Loucy (cell line): ENCODE results near the gene TTI1.

Experiments
- H2AFZ ChIP-seq: fragments of 200-600 bp; sonication (generic); 2 replicates; pipeline ENCODE4 v1.6.0; 2016; ENCODE audit warnings: antibody characterized with exemption, mild to moderate bottlenecking, low read length, moderate library complexity
- H3F3A ChIP-seq: fragments of 200-600 bp; 2 replicates; pipeline ENCODE4 v1.6.0; 2016; ENCODE audit warnings: antibody characterized with exemption, low read depth, mild to moderate bottlenecking
- H3K27me3 ChIP-seq: fragments of 200-600 bp; sonication (generic); 2 replicates; pipeline ENCODE4 v1.6.1; 2014; ENCODE audit warnings: low read length, mild to moderate bottlenecking; ENCODE audit not compliant: insufficient read depth, poor library complexity, severe bottlenecking
- H3K36me3 ChIP-seq: fragments of 200-600 bp; sonication (generic); 2 replicates; pipeline ENCODE4 v1.6.1; 2016; ENCODE audit warnings: low read length; ENCODE audit not compliant: insufficient read depth
- H3K4me1 ChIP-seq: fragments of 200-600 bp; sonication (generic); 2 replicates; pipeline ENCODE4 v1.5.1; 2014; ENCODE audit warnings: low read length, mild to moderate bottlenecking; ENCODE audit not compliant: insufficient read depth, poor library complexity, severe bottlenecking
- H3K4me2 ChIP-seq: fragments of 200-600 bp; sonication (generic); 2 replicates; pipeline ENCODE4 v1.6.0; 2014; ENCODE audit warnings: antibody characterized with exemption, low read length, low read depth, mild to moderate bottlenecking; ENCODE audit not compliant: poor library complexity, severe bottlenecking
- H3K4me3 ChIP-seq: fragments of 200-600 bp; sonication (generic); 2 replicates; pipeline ENCODE4 v1.5.1; 2014; ENCODE audit warnings: low read length, mild to moderate bottlenecking, mixed read lengths; ENCODE audit not compliant: poor library complexity, severe bottlenecking
- H3K79me2 ChIP-seq: fragments of 200-600 bp; sonication (generic); 2 replicates; pipeline ENCODE4 v1.6.1; 2014; ENCODE audit warnings: low read length; ENCODE audit not compliant: insufficient read depth
- H3K9ac ChIP-seq: fragments of 200-600 bp; sonication (generic); 2 replicates; pipeline ENCODE4 v1.6.0; 2014; ENCODE audit warnings: mild to moderate bottlenecking, low read depth, low read length, moderate library complexity; ENCODE audit not compliant: poor library complexity, severe bottlenecking
- H3K9me2 ChIP-seq: fragments of 200-600 bp; sonication (generic); replicated peaks from 2 replicates; pipeline ENCODE4 v1.6.1; 2016; ENCODE audit warnings: low read depth, low read length, mixed read lengths
- H3K9me3 ChIP-seq: fragments of 200-600 bp; sonication (generic); 2 replicates; pipeline ENCODE4 v1.6.1; 2014; ENCODE audit warnings: mild to moderate bottlenecking, antibody characterized with exemption, low read length, low read depth; ENCODE audit not compliant: insufficient read depth
- H4K20me1 ChIP-seq: fragments of 200-600 bp; sonication (generic); 2 replicates; pipeline ENCODE4 v1.6.0; 2014; ENCODE audit warnings: antibody characterized with exemption, low read length, mild to moderate bottlenecking; ENCODE audit not compliant: insufficient read depth, poor library complexity, severe bottlenecking
- EZH2phosphoT487 ChIP-seq: fragments of 200-600 bp; IDR thresholded peaks from 2 replicates; pipeline ENCODE4 v1.6.1; 2018; ENCODE audit warnings: antibody characterized with exemption, mild to moderate bottlenecking, moderate library complexity, borderline replicate concordance
- TF ChIP-seq, protein P1 (sequence below): fragments of 200-600 bp; sonication (generic); conservative IDR thresholded peaks from 2 replicates; pipeline ENCODE4 v1.5.1; 2014; ENCODE audit warnings: mild to moderate bottlenecking, antibody characterized with exemption, low read length

TTI1 gene

DNA sequence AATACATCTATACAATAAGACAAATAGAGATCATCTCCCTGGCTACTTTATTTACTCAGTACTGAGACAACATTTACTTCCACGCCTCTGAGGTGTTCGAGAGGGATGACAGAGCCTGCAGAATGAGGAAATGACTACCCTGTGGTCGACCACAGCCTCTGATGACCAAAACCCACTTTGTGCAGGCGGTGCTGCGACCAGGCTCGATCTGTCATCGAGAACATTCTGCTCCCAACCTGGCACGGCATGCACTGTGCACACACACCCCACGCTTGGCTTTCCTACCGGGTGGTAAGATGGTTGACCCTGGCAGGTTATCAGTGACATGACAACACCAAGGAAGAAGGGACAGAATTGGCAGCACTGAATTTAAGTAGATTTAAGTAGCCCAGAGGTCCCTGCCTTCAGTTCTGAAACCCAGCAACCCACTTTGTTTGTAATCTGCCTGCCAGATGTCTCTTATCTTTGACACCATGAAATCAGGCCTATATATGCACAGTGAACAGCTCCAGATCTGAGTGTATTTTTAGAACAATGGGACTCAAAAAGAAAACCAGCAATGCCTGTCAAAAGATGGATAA lies 42.6 kb downstream of the TTI1 start:
- H3K36me3 ChIP-seq: peaks cover 39% of the 10 kb centered on the region

DNA sequence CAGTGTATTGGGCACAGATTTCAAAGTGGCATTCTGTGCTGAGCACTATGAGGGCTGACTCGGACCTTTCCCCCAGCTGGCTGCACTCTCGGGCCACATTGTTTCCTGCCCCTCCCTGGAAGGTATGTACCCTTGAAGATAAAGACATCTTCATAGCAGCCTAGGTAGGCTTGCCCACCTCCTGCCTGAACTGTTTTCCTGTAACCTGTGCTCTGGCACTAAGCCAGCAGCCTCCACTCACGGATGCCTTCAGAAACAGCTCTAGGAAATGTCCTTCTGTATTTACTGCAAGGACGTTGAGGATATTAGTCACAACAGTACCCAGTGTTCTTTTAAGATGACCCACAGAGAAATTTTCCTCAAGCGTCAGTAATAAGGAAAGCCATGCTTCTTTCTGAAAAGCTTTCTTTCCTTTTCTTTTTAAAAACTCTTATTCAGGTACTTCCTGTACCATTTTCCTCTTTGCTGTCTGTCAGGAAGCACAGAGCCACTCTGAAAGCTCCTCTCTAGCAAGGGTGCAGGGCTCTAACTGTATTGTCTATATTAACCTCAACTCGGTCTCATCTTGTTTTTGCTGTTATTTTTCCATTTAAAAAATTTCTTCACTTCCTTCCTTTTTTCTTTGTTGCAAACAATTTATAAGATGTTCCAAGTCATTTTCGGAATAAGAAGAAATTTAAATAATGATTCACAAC lies 43.5 kb downstream of the TTI1 start:
- H4K20me1 ChIP-seq: peaks cover 3% of the 10 kb centered on the region
- H2AFZ ChIP-seq: no peak overlapping the region
- peak overlapping the region; percentile 11 for H3K9ac ChIP-seq
- no peaks in the 10 kb centered on the region for H3K9me2 ChIP-seq
- H3K27me3 ChIP-seq: no peaks in the 10 kb centered on the region
- peak overlapping the region; percentile 48 for H3K4me2 ChIP-seq
- TF ChIP-seq, protein P1, sequence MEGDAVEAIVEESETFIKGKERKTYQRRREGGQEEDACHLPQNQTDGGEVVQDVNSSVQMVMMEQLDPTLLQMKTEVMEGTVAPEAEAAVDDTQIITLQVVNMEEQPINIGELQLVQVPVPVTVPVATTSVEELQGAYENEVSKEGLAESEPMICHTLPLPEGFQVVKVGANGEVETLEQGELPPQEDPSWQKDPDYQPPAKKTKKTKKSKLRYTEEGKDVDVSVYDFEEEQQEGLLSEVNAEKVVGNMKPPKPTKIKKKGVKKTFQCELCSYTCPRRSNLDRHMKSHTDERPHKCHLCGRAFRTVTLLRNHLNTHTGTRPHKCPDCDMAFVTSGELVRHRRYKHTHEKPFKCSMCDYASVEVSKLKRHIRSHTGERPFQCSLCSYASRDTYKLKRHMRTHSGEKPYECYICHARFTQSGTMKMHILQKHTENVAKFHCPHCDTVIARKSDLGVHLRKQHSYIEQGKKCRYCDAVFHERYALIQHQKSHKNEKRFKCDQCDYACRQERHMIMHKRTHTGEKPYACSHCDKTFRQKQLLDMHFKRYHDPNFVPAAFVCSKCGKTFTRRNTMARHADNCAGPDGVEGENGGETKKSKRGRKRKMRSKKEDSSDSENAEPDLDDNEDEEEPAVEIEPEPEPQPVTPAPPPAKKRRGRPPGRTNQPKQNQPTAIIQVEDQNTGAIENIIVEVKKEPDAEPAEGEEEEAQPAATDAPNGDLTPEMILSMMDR: no peak
- no peak for TF ChIP-seq EZH2phosphoT487
- H3K4me3 ChIP-seq: peak overlapping the region; percentile 10
- H3K4me1 ChIP-seq: peaks cover 28% of the 10 kb centered on the region
- no peaks in the 10 kb centered on the region for H3K9me3 ChIP-seq
- no peaks in the 10 kb centered on the region for H3K79me2 ChIP-seq
- H3K36me3 ChIP-seq: peaks cover 30% of the 10 kb centered on the region
- H3F3A ChIP-seq: no peaks in the 10 kb centered on the region

More for the DNA sequence above, 42.6 kb downstream of the TTI1 start:
- no peak overlapping the region for H2AFZ ChIP-seq
- TF ChIP-seq EZH2phosphoT487: no peak
- TF ChIP-seq, protein P1: no peak
- no peaks in the 10 kb centered on the region for H3K27me3 ChIP-seq
- peaks cover 28% of the 10 kb centered on the region for H3K4me1 ChIP-seq
- H4K20me1 ChIP-seq: peaks cover 3% of the 10 kb centered on the region
- no peaks in the 10 kb centered on the region for H3K9me3 ChIP-seq
- H3F3A ChIP-seq: no peaks in the 10 kb centered on the region
- H3K4me3 ChIP-seq: peak overlapping the region; percentile 10
- H3K79me2 ChIP-seq: no peaks in the 10 kb centered on the region
- no peaks in the 10 kb centered on the region for H3K9me2 ChIP-seq
- peak overlapping the region; percentile 11 for H3K9ac ChIP-seq
- peak overlapping the region; percentile 48 for H3K4me2 ChIP-seq

GRCh38 chr20:37988306-37988954 lies 44.8 kb downstream of the TTI1 start:
- no peak for TF ChIP-seq EZH2phosphoT487
- TF ChIP-seq, protein P1: no peak
- H3F3A ChIP-seq: no peaks in the 10 kb centered on the region
- peaks cover 21% of the 10 kb centered on the region for H3K36me3 ChIP-seq
- H2AFZ ChIP-seq: no peak overlapping the region
- H3K4me1 ChIP-seq: peaks cover 28% of the 10 kb centered on the region
- no peaks in the 10 kb centered on the region for H3K27me3 ChIP-seq
- H3K4me2 ChIP-seq: no peak overlapping the region
- no peaks in the 10 kb centered on the region for H3K9me3 ChIP-seq
- no peaks in the 10 kb centered on the region for H3K79me2 ChIP-seq
- no peaks in the 10 kb centered on the region for H3K9me2 ChIP-seq
- H3K9ac ChIP-seq: no peak overlapping the region
- peaks cover 3% of the 10 kb centered on the region for H4K20me1 ChIP-seq
- H3K4me3 ChIP-seq: no peak overlapping the region
